GM11168 (cell line): ENCODE data around the gene RTN4RL1.

ENCODE experiments used
- in situ Hi-C: fragments of 300-500 bp; cut with MboI; formaldehyde crosslinking; loops from one replicate; pipeline ENCODE4 v1.12.0; 2022; ENCODE audit warnings: low sequenced_read_pairs; ENCODE audit not compliant: unreplicated experiment

The RTN4RL1 gene

GRCh38 chr17:2011411-2012371 lies 13.4 kb downstream of the RTN4RL1 start:
- in situ Hi-C loops, result loop anchor here (10.0 kb wide), 1 partner anchor 97 kb away; no protein-coding TSS in a partner anchor

GRCh38 chr17:2009737-2010136 lies 15.4 kb downstream of the RTN4RL1 start:
- in situ Hi-C loops, result loop anchor here (10.0 kb wide), 1 partner anchor 95 kb away; no protein-coding TSS in a partner anchor

DNA sequence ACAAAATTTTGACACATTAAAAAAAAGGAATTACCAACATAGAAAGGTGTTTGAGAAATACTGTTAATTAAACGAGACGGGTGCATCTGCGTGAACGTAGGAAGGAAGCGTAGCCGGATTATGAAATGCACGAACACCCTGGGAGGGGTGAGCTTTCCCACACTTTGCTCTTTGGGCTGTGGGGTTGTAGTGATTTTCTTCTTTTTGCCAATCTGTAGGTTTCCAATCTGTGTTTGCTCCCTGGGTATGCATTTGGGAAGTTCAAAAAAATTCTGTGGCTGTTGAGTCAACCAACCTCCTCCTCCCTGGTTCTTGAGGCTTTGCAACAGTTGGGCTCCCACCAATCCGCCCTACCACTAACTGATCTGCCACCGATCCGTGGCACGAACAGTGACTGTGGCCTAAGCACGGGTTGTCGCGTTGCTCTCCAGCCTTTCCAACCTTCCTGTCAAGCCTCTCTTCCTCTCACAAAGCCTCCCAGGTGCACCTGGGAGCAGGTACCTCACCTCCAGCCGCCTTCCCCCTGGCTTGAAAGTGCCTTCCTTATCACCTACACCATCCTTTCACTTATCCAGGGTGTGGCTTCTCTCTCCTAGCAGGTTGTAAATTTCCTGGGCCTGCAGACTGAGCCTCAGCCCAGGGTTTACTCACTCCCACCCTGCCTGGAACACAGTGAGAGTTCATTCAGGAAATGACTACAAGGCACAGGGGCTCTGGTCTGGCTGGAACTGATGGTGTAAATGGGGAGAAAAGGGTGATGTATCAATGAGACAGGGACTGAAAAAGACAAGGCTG lies 16.6 kb downstream of the RTN4RL1 start:
- in situ Hi-C loops, result no loop called here

GRCh38 chr17:2004435-2004952 lies 20.6 kb downstream of the RTN4RL1 start:
- in situ Hi-C loops, result no loop called here

GRCh38 chr17:2003525-2003924 lies 21.6 kb downstream of the RTN4RL1 start:
- in situ Hi-C loops, result no loop called here

DNA sequence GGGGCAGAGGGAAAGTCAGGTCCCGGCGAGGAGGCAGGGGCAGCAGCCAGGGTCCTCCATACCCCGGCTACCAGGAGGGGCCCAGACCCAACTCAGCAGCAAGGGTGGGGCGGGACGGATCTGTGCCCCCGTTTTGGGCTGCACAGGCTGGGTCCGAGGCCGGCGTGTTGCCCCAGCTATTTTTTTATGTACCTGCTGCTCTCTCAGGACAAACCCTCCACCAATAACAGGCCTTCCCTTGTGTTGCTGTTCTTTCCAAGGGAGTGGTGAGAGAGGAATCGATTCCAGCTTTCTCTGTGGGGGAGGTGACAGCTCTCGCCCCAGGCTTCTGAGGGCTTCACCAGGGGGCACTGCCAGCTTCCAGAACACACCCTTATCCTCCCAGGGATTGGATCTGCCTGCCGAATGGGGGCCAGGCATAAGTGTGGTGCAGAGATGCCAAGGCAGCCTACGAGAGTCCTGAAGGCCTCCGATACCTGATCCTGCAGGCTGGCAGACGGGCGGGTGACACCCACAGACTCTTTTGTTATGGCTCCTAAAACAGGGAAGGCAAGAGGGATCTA lies 22.3 kb downstream of the RTN4RL1 start:
- in situ Hi-C loops, result no loop called here

DNA sequence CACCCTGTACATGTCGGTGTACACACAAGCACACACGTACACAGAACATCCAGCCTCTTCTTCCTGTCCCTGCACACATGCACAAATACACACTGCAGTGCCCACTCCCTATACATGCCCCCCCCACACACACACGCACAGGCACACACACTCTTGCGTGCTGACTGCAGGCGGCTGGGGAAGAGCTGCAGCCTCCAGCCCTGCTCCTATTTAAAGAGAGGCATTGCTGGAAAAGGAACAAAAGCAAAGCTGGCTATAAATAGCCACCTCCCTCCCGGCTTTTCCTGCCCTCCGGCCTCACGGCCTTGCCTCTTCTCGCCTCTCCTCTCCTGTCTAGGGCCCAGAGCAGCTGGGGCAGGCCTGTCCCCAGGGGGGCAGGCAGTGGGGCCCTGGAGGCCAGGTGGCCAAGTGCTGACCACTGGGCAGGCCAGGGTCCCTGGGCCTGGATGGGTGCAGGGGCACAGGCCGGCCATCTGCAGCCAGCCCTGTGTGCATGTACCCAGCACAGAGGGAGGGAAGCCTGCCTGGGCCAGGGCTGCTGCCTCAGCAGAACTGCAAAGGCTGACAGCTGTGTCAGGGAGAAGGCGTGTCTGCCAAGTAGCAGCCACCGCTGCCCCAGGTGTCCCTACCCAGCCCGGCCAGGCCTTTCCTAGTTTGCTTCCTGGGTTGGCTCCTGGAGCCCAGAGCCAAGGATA lies 25.4 kb downstream of the RTN4RL1 start:
- in situ Hi-C loops, result no loop called here

DNA sequence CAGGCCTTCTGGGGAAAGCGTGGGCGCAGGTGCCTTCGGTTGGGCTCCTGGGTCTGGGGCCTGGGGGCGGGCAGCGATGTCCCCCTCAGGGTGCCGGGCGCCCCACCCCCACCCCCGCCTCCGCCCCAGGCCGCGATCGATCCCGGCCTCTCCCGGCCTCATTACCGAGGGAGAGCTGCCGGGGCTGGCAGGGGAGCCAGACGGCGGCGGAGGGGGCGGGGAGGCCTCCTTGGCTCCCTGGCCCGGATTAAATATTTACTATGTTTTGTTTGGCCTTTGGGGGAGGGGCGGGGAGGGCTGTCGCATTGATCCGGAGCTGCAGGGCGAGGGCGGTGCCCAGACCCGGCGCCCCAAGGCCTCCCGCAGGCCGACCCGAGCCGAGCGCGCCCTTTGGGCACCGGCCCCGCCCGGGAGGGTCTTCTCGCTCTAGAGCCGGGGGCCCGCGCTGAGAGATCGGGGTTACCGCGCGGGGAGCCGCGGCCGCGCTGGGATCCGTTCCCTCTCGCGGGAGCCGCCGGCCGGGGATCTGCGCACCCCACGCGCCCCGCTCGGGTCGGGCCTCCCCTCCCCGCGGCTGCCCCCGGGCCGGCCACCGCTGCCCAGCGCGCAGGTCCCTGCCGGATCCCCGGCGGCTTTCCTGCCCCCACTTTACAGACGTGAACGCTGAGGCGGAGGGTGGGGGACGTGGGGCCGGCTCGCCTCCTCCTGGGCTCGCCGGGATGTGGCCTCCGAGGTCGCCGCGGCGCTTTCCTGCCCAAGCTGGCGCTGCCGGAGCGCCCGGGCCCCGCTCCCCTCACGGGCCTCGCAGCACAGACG lies 27.0 kb downstream of the RTN4RL1 start:
- in situ Hi-C loops, result no loop called here

DNA sequence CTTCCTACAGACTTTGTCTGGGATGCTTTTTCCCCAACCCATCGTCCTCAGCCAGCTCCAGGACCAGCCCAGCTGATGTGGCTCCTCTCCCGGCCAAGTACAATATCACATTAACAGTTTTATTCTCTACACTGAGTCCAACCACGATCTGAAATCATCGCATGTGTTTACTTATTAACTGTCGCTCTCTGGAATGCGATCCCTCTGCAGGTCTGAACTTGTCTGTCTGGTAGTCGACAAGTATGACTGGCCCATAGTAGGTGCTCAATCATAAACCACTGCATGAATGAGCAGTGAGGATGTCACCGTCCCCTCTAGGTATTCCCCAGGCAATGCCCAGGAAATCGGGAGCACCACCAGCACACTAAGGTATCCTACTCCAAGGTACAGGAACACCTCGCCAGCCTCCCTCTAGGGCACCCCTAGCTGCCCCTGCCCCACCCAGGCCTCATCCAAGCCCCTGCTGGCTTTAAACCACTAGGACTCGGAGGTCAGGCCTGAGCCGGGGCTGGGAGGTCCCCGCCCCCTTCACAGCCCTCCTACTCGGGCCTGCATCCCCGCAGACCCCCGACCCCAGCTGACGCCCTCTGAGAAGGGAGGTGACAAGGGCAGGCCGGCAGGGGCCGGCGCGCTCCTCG lies 27.7 kb downstream of the RTN4RL1 start:
- in situ Hi-C loops, result no loop called here

- in situ Hi-C loops, result no loop called here
Measured at GRCh38 chr17:1996800-1997288, 28.3 kb downstream of the RTN4RL1 start.

- in situ Hi-C loops, result no loop called here
Measured at GRCh38 chr17:1995907-1996799, 29.0 kb downstream of the RTN4RL1 start.

DNA sequence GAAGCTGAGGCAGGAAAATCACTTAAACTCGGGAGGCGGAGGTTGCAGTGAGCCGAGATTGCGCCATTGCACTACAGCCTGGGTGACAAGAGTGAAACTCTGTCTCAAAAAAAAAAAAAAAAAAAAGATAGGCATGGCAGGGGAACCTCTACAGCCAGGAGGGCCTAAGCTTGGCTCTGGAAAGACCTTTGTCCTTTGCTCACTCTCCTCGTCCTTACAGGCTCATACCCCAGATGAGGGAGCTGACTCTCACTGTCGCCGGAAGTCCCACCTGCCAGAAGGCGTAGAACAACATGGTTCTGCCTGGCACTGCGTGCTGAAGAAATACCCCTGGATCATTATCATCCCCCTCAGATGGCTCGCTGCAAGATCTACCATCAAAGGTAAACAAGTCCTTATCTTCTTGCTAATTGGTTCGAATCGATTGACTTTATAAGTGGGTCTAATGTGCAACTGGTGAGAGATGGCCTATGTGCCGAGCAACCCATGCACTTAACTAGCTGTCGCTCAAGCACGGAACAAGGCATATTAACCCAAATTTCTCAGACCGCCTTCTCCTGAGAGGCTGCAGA lies 29.7 kb downstream of the RTN4RL1 start:
- in situ Hi-C loops, result no loop called here

GRCh38 chr17:1994707-1995106 lies 30.4 kb downstream of the RTN4RL1 start:
- in situ Hi-C loops, result no loop called here

- in situ Hi-C loops, result no loop called here
Measured at GRCh38 chr17:1992541-1992940, 32.6 kb downstream of the RTN4RL1 start.

DNA sequence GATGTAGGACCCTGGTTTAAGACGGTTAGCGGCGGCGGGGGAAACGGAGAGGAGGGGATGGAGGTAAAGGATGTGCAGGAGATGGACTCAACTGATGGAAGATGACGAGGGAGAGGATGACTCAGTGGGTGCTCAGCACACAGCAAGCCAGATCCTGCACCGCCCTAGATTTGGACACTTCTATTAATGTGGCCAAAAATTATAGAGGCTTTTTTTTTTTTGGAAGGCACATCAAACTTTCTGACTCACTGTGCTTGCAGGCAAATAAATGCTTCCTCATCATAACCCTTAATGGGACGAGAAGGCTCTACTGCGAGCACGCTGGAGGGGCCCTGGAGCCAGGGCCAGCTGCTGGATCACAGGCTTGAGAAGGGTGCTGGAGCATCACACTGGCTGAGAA lies 36.0 kb downstream of the RTN4RL1 start:
- in situ Hi-C loops, result no loop called here

DNA sequence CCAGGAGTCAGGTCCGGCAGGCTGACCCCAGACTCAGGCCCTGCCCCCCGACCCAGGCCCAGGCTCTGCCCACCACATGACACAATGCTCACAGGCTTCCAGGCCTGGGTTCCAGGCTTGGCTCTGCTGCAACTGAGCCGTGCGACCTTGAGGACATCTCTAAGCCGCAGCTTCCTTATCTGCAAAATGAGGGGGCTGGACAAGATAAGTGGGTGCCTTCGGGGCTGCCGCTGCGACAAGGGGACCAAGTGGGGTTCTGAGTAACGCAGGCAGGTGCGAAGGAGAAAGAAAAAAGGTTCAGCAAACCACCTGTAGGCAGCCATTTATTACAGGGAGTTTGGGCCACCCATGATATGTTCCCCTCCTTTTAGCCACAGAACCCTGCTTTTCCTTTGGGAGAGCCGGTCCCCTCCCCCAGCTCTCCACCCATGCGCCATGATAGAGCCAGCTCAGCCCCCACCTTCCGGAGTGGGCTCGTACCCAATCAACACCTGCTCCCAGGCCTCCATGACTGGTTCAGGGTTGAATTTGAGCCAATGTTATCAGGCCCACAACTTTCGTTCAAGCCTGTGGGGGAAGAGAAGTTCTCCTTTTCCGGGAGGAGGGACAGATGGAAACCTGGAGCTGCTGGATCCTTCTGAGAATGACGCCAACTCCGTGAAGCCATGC lies 38.2 kb downstream of the RTN4RL1 start:
- in situ Hi-C loops, result no loop called here

DNA sequence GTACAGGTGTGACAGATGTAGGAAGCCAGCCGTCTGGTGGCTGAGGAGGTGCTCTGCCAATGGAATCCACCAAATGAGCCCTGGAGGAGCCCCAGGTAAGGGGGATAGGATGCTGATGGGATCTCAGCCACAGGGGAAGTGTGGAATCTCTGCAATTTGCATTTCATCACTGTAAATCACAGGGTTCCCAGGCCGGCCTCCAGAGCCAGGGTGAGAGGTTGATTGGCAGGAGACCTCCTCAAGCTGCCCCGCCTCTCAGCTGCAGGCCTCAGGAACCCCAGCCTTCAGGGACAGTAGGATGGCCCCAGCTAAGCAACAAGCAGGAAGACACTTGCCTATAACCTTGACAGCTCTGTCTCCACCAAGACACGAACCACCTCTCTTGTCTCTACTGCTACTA lies 39.4 kb downstream of the RTN4RL1 start:
- in situ Hi-C loops, result no loop called here
